Mesothelial cell of epicardium (in vitro differentiated cells): ENCODE results near the gene PODXL. TPM values are rescaled to one million over a fixed set of nuclear protein-coding genes. Genes with fewer than 3 reads are reported as not detected.
"Not testable (repeated sequence)": the region's sequence is repeated elsewhere in the genome, so short reads cannot be mapped to it uniquely, and the experiment has no call there.

Experiments used
- DNase-seq, 2 experiments: peaks; one replicate each; pipeline ENCODE4 v3.0.0; 2021; ENCODE audit warnings: low spot score in 2 of 2; ENCODE audit not compliant: unreplicated experiment in 2 of 2
- H3K27ac Mint-ChIP-seq: 2 replicates; pipeline ENCODE4 v1.8.0; 2021; ENCODE audit warnings: mixed read lengths
- H3K27me3 Mint-ChIP-seq: 2 replicates; pipeline ENCODE4 v1.8.0; 2021; ENCODE audit warnings: low read depth, mixed read lengths
- H3K36me3 Mint-ChIP-seq: 2 replicates; pipeline ENCODE4 v1.8.0; 2021; ENCODE audit warnings: mixed read lengths
- H3K4me1 Mint-ChIP-seq: 2 replicates; pipeline ENCODE4 v1.8.0; 2021; ENCODE audit warnings: mixed read lengths
- H3K4me3 Mint-ChIP-seq: 2 replicates; pipeline ENCODE4 v1.8.0; 2021; ENCODE audit warnings: mild to moderate bottlenecking, moderate library complexity, mixed read lengths
- H3K9me3 Mint-ChIP-seq: 2 replicates; pipeline ENCODE4 v1.8.0; 2021; ENCODE audit warnings: mixed read lengths
- total RNA-seq: library from RNA; stranded (reverse); gene quantifications from 3 replicates; pipeline ENCODE4 v1.2.1, GENCODE V29; 2021
- TF ChIP-seq, protein P1 (sequence below): fragments of 200-600 bp; sonication (generic); IDR thresholded peaks from one replicate; pipeline ENCODE4 v1.5.0; 2021; ENCODE audit warnings: antibody characterized with exemption; ENCODE audit not compliant: unreplicated experiment

The PODXL gene
- total RNA-seq, 1 donor from 2014 or later = 213 TPM

DNA sequence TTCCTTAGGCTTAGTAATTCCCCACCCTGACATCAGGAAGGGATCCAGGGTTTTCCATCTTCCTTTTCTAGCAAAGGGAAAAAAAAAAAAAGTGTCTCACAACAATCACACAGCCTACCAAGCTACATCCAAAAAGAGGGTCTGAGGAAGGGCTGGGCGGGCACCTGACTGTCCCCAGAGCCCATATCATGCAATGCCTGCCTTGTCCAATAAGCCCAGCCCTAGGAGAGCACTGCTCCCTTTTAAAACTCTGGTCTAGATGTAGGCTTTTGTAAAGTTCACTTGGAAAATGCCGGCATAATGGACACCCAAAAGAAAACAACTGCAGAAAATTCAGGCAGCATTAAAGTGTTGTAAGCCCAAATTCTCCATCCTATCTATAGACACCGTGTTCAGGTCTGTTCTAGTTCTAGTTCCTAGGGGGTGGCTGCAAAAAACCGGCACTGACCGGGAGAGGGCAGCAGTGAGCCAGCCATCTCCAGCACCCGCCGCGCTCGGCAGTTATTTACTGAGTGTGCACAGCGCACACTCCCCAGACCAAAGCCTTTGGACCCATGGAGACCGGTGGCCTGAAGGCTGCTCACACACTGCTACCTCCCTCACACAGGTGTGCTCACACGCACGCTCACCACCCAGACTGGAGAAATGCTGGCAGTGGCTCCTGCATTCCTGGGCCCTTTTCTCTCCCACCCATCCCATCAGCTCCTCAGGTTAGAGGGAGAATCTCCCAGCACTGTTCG lies 48.7 kb downstream of the PODXL start:
- Mint-ChIP-seq H3K4me1 (peaks cover 9% of the 10 kb centered on the region), H3K27ac (no peak overlapping the region), H3K27me3 (no peaks in the 10 kb centered on the region), H3K36me3 (peaks cover 10% of the 10 kb centered on the region), H3K9me3 (no peaks in the 10 kb centered on the region), H3K4me3 (no peak overlapping the region)
- DNase-seq = peak; percentile 67 to 83
- TF ChIP-seq, protein P1, sequence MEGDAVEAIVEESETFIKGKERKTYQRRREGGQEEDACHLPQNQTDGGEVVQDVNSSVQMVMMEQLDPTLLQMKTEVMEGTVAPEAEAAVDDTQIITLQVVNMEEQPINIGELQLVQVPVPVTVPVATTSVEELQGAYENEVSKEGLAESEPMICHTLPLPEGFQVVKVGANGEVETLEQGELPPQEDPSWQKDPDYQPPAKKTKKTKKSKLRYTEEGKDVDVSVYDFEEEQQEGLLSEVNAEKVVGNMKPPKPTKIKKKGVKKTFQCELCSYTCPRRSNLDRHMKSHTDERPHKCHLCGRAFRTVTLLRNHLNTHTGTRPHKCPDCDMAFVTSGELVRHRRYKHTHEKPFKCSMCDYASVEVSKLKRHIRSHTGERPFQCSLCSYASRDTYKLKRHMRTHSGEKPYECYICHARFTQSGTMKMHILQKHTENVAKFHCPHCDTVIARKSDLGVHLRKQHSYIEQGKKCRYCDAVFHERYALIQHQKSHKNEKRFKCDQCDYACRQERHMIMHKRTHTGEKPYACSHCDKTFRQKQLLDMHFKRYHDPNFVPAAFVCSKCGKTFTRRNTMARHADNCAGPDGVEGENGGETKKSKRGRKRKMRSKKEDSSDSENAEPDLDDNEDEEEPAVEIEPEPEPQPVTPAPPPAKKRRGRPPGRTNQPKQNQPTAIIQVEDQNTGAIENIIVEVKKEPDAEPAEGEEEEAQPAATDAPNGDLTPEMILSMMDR = peak; percentile 80

DNA sequence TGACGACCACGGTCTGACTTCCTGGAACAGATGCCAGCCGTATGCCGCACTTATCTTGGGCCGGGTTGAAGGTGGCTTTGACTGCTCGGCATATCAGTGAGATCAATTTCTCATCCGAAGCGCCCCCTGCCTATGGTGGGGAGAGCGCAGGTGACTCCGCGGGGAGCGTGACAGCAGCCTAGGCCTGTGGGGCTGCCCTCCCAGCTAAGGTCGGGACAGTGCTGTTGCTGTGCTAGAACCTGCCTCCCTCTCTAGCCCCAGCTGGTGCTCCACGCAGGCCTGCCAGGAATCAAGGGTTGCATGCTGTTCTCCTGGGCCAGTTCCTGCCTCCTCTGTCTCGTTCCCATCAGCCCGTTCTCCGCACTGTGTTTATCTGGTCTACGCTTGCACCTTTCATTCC lies 49.8 kb downstream of the PODXL start:
- Mint-ChIP-seq H3K27me3 (no peaks in the 10 kb centered on the region), H3K27ac (no peak overlapping the region), H3K9me3 (no peaks in the 10 kb centered on the region), H3K4me3 (no peak overlapping the region), H3K4me1 (peaks cover 13% of the 10 kb centered on the region), H3K36me3 (peaks cover 8% of the 10 kb centered on the region)
- TF ChIP-seq, protein P1 = no peak
- DNase-seq = no peak

DNA sequence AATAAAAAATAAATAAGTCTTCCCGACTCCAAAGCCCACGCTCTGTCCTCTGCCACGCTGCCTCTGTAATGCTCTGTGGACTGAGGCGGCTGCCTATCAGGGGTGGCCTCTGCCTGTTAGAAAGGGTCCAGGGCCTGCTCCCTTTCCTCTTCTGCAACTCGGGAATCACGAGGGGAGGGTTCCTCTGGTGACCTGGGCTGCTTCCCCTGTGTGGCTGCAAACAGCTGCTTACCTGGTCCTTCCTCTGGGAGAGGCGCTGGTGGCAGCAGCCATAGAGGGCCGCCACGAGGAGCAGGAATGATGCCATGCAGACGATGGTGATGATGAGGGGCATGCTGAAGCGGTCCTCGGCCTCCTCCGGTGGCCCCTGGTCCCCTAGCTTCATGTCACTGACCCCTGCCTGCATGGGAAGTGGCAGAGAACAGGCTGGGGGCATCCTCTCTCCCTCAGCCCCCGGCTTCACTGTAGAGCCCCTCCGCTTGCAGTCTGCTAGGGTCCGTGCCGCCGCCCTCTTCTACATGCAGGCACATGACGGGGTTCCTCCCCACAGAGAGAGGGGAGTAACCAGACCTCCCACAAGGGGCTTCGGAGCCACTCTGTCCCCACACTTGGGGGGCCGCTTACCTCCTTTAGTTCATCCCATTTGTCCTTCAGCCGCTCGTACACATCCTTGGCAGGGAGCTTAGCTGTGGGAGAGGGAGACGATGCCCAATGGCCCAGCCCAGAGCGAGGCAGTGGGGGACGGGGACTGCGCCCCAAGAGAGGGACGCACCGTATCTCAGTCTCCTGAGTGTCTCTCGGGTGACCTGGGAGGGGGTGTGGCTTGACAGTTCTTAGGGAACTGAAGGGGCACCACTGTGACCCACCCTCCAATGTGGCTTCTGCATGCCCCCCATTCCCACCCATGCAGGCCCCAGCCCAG lies 50.5 kb downstream of the PODXL start:
- H3K9me3 Mint-ChIP-seq = no peaks in the 10 kb centered on the region
- DNase-seq = no peak
- no peaks in the 10 kb centered on the region for H3K27me3 Mint-ChIP-seq
- H3K4me3 Mint-ChIP-seq = no peak overlapping the region
- H3K4me1 Mint-ChIP-seq = peaks cover 13% of the 10 kb centered on the region
- H3K27ac Mint-ChIP-seq = no peak overlapping the region
- peaks cover 5% of the 10 kb centered on the region for H3K36me3 Mint-ChIP-seq
- TF ChIP-seq, protein P1 = no peak

DNA sequence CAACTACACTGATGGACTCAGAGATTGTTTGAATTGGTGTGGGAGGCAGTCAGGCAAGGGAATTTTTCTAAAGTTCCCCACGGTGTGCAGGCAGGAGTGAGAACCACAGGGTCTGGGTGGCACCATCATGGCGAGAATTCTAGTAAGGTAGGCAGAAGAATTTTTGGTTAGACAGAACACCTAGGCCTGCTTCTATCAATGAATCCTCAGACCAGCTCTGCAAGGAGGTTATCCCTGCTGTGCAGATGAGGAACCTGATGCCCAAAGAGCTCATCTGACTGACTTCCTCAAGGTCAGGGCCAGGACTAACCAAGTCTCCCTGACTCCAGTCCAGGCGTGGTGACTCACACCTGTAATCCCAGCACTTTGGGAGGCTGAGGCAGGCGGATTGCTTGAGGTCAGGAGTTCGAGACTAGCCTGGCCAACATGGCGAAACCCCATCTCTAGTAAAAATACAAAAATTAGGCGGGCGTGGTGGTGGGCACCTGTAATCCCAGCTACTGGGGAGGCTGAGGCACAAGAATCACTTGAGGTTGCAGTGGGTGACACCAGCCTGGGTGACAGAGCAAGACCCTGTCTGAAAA lies 51.3 kb downstream of the PODXL start:
- peak overlapping the region; percentile 37 for H3K27ac Mint-ChIP-seq
- H3K4me3 Mint-ChIP-seq, H3K27me3 Mint-ChIP-seq, H3K36me3 Mint-ChIP-seq, DNase-seq, H3K9me3 Mint-ChIP-seq: not testable (repeated sequence)
- peaks cover 13% of the 10 kb centered on the region for H3K4me1 Mint-ChIP-seq

DNA sequence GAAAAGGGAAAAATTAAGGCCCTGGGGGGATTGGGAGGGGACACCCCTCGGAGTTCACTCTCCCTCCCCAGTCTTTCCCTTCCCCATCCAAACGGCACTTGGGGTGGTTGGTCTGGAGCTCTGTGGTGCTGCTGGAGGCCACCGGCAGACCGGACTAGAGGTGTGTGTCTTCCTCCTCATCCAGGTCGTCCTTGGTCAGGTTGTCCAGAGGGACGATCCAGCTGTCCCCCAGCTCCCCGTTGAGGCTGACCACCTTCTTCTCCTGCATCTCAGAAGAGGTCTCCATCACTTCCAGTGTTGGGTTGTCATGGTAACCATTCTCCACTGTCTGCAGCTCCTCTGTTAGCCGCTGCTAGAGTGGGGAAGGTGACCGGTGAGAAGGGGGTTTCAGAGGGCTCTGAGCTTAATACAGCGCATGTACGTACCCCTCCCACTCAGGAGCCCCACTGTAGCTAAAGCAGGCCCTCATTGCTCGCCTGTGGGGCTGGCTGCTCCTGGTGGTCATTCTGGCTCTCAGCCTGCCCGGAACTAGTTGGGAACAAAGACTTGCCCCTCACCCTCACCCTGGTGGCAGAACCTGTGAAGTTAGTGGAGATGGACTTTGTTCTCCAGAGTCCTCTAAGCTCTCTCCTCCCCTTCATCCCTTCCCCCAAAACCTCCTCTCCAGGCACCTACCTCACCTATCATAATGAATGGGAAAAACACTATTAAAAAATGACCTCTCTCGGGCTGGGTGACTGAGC lies 52.1 kb downstream of the PODXL start:
- H3K4me3 Mint-ChIP-seq = no peak overlapping the region
- peaks cover 13% of the 10 kb centered on the region for H3K4me1 Mint-ChIP-seq
- TF ChIP-seq, protein P1 = no peak
- H3K9me3 Mint-ChIP-seq = no peaks in the 10 kb centered on the region
- DNase-seq = no peak
- H3K27me3 Mint-ChIP-seq = no peaks in the 10 kb centered on the region
- H3K27ac Mint-ChIP-seq = peak overlapping the region; percentile 37
- H3K36me3 Mint-ChIP-seq = peaks cover 4% of the 10 kb centered on the region
